Measurements from ENCODE around the gene OLFML3.
"Not testable (repeated sequence)": the region's sequence is repeated elsewhere in the genome, so short reads cannot be mapped to it uniquely, and the experiment has no call there.

OLFML3 gene

DNA sequence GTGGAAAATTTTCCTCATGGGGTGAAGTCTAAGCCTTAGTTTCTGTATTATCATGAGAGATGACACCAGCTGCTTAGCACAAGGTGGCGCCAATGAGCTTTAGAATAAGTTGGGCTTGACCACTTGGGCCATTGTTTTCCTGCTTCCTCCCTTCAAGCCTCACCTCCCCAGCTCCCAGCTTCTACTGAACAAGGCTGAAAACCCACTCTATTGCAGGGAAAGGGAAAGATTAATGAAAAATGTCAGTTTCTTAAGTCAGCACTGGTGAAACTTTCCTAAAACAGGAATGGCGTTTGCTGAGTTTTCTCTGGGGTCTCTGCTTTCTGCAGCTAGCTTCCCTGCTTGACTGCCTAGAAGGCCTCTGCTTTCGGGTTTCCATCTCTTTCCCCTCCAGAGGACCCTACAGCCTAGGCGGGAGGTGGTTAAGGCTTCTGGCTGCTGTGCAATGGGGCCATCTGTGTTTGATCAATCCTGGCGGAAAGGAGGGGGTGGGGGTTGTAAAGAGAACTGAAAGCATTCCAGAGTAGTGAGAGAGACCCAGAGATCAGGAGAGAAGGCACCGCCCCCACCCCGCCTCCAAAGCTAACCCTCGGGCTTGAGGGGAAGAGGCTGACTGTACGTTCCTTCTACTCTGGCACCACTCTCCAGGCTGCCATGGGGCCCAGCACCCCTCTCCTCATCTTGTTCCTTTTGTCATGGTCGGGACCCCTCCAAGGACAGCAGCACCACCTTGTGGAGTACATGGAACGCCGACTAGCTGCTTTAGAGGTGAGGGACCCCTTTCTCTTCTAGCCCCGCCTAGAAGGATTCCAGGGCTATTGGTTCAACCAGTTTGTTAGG is at the start of gene OLFML3:
Gene OLFML3, plus strand, starts transcription at position 612 of the 840 bp plus-strand sequence. Its CDS starts 43 bp downstream, at position 655.
- peak; percentile 35 for DNase-seq (ENCODE audit: low spot score)

DNA sequence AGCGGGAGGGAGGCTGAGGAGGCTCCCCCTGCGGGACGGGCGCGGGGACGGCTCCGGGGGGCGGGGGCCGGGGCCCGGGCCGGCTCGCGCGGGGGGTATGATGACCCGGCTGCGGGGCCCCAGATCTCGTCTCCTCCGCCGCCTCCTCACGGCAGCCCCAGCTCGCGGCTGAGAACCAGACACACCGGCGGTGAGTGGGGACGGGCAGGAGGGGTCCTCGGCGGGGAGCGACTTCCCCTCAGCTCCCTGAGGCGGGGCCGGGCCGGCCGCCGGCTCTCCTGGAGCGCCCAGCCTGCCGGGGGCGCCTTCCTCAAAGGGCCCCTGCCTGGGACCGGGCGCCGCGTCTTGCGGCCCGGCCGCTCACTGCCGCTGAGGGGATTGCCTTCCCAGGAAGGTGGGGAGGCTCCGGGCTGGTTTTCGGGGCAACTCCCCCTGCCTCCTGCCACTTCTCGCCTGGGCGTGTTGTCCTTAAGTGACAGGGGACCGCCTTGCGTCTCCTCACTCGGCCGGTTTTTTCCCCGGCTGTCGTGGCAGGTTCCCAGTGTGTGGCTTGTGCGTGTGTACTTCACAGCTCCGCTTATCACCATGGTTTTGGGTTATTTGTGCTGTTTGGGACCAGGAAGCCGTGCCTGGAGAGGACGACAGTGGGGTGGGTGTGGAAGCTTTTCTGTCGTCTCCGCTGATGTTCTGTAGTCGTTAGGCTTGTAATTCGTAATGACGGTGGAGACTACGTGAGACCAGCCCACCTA is 49.4 kb upstream of the OLFML3 start:
- DNase-seq (ENCODE audit: low spot score), result no peak

DNA sequence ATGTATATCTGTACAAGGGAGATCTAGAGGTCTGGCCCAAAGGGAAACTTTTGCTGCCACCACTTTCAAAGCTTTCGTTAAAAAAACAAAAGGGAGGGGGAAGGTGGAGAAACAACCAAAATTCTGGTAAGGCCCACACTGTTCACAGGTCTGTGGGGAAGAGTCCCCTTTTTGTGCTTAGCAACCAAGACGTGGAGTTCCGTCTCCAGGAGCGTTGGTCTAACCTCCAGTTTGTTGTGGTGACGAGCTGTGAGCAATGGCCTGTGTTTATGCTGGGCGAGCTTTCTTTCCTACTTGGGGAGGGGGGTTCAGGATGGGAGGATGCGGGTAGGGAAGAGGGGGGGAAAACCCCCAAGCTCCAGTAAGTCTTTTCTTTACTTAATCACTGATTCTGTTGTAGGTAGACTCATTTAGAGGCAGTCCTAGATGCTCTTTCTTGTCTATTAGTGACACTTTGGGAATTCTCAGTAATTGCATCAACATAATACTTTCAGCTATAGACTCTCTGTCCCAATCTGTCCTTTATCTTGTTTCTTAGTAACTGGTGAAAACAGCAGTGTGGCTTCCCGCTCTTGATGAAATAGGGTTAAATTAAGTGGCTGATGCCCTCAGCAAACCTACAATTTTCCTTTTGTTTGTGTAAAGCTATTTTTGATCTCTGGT is 48.6 kb upstream of the OLFML3 start:
- DNase-seq (ENCODE audit: low spot score), result peak; percentile 93

DNA sequence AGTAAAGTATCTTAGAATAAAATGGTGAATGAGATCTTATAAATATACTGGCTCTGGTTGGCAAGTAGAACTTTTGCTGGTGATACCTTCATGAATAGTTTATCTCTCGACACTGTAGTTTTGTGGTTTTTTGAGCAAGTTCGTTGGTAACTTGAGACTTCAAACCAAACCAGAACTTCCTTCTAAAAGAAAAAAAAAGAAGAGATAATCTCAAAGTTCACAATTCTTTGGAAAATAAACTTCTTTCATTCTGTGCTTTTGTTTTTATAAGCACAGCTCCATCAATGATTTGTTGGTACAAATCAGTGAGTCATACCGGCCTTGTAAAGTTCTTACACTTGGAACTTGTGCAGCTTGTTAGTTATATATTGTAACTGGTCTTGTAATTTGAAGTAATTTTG is 47.8 kb upstream of the OLFML3 start:
- peak; percentile 71 for DNase-seq (ENCODE audit: low spot score)

DNA sequence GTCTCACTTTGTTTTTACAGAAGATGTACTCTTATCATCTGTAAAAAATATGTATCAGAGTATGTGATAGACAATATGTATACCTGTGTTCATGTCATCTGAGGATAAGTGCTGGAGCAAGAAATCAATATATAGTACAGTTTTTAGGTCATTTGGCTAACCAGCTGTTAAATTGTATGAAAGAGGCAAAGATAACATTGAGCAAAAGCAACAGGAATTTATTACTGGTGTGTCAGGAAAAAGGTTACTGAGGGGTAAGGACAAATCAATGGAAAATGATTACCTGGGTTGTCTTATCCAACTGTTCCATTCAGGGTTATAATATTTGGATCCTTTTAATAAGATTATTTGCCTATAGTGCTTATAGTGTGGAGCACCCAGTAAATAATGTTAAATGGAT is 45.3 kb upstream of the OLFML3 start:
- DNase-seq (ENCODE audit: low spot score), result no peak

DNA sequence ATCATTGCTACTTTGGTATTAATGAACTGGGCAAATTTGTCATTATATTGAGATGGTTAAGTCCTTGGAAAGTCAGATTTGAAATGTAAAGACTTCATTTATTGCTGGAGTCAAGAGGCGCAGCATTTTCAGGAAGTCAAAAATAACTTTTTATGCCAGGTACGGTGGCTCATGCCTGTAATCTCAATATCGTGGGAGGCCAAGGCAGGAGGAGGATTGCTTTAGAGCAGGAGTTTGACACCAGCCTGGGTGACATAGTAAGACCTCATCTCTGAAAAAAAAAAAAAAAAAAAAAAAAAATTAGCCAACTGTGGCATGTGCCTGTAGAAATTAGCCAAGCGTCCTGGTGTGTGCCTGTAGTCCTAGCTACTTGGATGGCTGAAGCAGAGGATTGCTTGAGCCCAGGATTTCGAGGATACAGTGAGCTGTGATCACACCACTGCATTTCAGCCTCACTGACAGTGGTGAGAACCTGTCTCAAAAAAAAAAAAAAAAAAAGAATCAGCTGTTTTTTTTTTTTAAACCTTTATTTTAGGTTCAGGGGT is 44.7 kb upstream of the OLFML3 start:
- no peak for DNase-seq (ENCODE audit: low spot score)

DNA sequence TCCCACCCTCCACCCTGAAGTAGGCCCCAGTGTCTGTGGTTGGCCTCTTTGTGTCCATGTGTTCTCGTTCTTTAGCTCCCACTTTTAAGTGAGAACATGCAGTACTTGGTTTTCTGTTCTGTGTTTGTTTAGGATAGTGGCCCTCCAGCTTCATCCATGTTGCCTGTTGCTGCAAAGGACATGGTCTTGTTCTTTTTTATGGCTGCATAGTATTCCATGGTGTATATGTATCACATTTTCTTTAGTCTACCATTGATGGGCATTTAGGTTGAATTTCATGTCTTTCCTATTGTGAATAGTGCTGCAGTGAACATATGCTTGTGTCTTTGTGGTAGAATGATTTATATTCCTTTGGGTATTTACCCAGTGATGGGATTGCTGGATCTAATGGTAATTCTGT is 44.1 kb upstream of the OLFML3 start:
- no peak for DNase-seq (ENCODE audit: low spot score)

- peak; percentile 25 for DNase-seq (ENCODE audit: low spot score)
Measured at GRCh38 chr1:113935970-113936369, 43.3 kb upstream of the OLFML3 start.

GRCh38 chr1:113937146-113937545 is 42.1 kb upstream of the OLFML3 start:
- DNase-seq (ENCODE audit: low spot score), result peak; percentile 20

- DNase-seq (ENCODE audit: low spot score), result no peak
Measured at GRCh38 chr1:113938192-113938591, 41.1 kb upstream of the OLFML3 start.

- DNase-seq (ENCODE audit: low spot score), result peak; percentile 43
Measured at GRCh38 chr1:113940365-113941244, 38.7 kb upstream of the OLFML3 start.

DNA sequence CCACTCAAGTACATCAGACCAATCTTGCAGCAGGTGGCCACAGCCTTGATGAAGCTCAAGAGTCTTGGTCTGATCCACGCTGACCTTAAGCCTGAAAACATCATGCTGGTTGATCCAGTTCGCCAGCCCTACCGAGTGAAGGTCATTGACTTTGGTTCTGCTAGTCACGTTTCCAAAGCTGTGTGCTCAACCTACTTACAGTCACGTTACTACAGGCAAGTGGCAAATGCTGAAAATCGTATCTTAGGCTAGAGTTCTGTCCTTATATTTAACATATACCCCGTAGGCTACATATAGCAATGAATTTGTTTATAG is 38.1 kb upstream of the OLFML3 start:
- no peak for DNase-seq (ENCODE audit: low spot score)

- DNase-seq (ENCODE audit: low spot score), result no peak
Measured at GRCh38 chr1:113942527-113942926, 36.7 kb upstream of the OLFML3 start.

- no peak for DNase-seq (ENCODE audit: low spot score)
Measured at GRCh38 chr1:113943028-113943811, 36.1 kb upstream of the OLFML3 start.

DNA sequence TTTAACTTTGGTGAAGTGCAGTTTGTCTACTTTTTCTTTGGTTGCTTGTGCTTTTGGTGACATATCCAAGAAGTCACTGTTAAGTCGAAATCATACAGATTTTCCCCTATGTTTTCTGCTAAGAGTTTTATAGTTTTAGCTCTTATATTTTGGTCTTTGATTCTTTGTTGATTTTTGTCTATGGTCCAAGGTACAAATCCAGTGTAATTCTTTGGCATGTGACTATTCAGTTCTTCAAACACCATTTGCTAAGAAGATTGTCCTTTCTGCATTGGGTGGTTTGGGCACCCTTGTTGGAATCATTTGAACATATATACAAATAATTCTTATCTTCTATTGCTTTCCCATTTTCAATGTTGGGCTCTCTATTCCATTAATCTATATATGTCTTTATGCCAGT is 33.9 kb upstream of the OLFML3 start:
- no peak for DNase-seq (ENCODE audit: low spot score)

DNA sequence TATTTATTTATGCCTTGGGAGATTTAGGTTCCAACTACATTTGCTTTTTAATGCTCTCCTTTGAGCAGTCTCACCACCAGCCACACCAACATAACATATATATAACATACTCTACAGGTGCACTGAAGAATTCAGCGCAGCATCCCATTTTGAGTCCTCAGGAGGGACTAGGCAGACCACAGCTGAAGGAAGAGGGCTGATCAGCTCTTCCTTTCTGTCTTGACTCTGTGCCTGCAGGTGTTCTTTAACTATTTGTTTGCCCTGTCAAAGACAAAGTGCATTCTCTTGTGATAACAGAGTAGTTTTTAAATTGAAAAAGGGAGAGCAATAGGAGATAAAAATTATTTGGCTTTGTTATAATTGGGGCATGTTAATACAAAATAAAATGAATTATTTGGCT is 33.2 kb upstream of the OLFML3 start:
- no peak for DNase-seq (ENCODE audit: low spot score)

DNA sequence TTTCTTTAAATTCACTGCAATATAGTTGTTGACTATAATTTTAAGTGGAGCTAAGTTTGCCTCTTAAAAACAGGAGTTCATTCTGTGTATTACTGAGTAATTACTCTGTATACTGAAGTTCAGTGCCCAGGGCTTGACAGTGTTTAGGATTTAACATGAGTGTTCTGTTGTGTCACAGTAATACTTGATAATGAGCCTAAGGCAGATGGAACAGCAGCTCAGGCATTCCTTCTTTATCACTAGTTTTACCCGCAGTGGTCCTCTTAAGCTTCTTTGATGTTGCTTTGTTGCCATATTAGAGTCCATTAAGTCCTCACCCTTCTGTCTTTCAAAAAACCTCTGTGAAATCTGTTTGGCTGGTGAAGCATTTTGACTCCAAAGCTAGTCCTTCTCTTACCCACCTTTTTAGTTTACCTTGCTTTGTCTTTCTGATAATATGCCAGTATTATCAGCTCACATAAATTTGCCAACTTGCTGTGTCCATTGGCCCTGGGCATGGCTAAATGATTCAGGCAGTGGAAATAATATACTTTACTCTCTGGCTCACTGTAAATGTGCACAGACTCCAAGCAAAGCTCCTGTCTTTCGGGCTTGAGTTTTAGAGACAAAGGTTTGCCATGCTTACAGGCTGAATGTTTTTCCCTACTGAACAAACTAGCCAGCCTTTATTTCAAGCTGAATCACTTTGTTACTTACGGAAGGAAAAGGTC is 32.4 kb upstream of the OLFML3 start:
- DNase-seq (ENCODE audit: low spot score), result no peak

- DNase-seq (ENCODE audit: low spot score), result no peak
Measured at GRCh38 chr1:113947388-113948107, 31.7 kb upstream of the OLFML3 start.

DNA sequence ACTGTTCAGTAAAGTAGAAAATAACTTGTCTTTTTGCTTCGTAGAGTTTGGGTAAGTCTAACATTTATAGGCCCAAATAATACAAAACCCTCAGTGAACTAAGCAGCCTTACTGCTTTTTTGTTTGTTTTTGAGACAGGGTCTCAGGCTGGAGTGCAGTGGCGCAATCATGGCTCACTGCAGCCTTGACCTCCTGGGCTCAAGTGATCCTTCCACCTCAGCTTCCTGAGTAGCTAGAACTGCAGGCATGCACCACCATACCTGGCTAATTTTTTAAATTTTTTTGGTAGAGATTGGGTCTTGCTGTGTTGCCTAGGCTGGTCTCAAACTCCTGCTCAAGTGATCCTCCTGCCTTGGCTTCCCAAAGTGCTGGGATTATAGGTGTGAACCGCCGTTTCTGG is 31.1 kb upstream of the OLFML3 start:
- DNase-seq (ENCODE audit: low spot score), result not testable (repeated sequence)

DNA sequence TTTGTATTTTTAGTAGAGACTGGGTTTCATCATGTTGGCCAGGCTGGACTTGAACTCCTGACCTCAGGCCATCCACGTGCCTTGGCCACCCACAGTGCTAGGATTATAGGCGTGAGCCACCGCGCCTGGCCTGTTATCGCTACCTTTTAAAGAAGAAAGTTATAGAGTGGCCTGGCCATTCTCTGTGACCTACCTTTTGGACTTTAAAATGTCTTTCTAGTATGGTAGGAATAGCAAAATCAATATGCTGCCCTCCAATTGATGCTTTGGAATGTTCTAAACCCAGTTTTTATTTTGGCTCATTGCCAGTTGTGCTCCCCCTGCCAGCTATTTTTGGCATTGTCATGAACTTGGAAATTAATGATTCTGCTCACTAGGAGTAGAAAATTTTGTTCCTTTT is 30.3 kb upstream of the OLFML3 start:
- DNase-seq (ENCODE audit: low spot score), result no peak
